Caco-2 (cell line): Measurements from ENCODE around the gene HOXB6. TPM values are rescaled to one million over a fixed set of nuclear protein-coding genes. Genes with fewer than 3 reads are reported as not detected.

ENCODE experiments used
- BruUV-seq: library from RNA; stranded (reverse); fragments of 400-500 nt; replicated peaks from 2 replicates; lab custom pipeline; 2021; lab: Mats Ljungman, UMichigan
- CTCF ChIA-PET: fragments of 300-600 bp; sonication (Branson Sonifier 250); formaldehyde crosslinking; loops from one replicate; lab custom pipeline; 2022; ENCODE audit warnings: antibody characterized with exemption; lab: Charles Lee
- POLR2A ChIA-PET: fragments of 300-600 bp; sonication (Branson Sonifier 250); formaldehyde crosslinking; loops from one replicate; lab custom pipeline; 2022; ENCODE audit warnings: antibody characterized with exemption; lab: Charles Lee
- DNase-seq, 2 experiments: peaks; one replicate each; pipeline versions ENCODE4 v3.0.0 to v3.0.0-alpha.2; 2020 to 2022
- H3K27me3 ChIP-seq: replicated peaks from 2 replicates; pipeline ENCODE4 v1.6.0; 2011; ENCODE audit warnings: low read length; ENCODE audit not compliant: control insufficient read depth, insufficient read depth
- H3K36me3 ChIP-seq: 2 replicates; pipeline ENCODE4 v1.5.1; 2011; ENCODE audit warnings: low read length; ENCODE audit not compliant: control insufficient read depth, insufficient read depth
- H3K4me1 ChIP-seq: fragments of 250-450 bp; sonication (Bioruptor Pico); 2 replicates; pipeline ENCODE4 v1.5.1; 2020; ENCODE audit warnings: mild to moderate bottlenecking
- H3K4me3 ChIP-seq: 2 replicates; pipeline ENCODE4 v1.5.1; 2011; ENCODE audit warnings: low read depth, mild to moderate bottlenecking, control low read depth, low read length
- H3K9me3 ChIP-seq: fragments of 250-450 bp; sonication (Bioruptor Pico); 2 replicates; pipeline ENCODE4 v1.5.1; 2020; ENCODE audit warnings: mild to moderate bottlenecking, moderate library complexity
- H3K27ac Mint-ChIP-seq: one replicate; pipeline ENCODE4 v1.8.0; 2022; ENCODE audit warnings: mixed read lengths; ENCODE audit not compliant: unreplicated experiment
- H3K27me3 Mint-ChIP-seq: one replicate; pipeline ENCODE4 v1.8.0; 2022; ENCODE audit warnings: mixed read lengths; ENCODE audit not compliant: insufficient read depth, unreplicated experiment
- H3K36me3 Mint-ChIP-seq: one replicate; pipeline ENCODE4 v1.8.0; 2022; ENCODE audit warnings: mild to moderate bottlenecking, mixed read lengths; ENCODE audit not compliant: insufficient read depth, unreplicated experiment
- H3K4me1 Mint-ChIP-seq: one replicate; pipeline ENCODE4 v1.8.0; 2022; ENCODE audit warnings: low read depth, mixed read lengths; ENCODE audit not compliant: unreplicated experiment
- H3K4me3 Mint-ChIP-seq: one replicate; pipeline ENCODE4 v1.8.0; 2022; ENCODE audit warnings: mild to moderate bottlenecking, moderate library complexity, mixed read lengths; ENCODE audit not compliant: unreplicated experiment
- H3K9me3 Mint-ChIP-seq: one replicate; pipeline ENCODE4 v1.8.0; 2022; ENCODE audit warnings: mixed read lengths; ENCODE audit not compliant: unreplicated experiment
- intact Hi-C: fragments of 100-400 bp; cut with micrococcal nuclease; formaldehyde crosslinking; loops from one replicate; pipeline ENCODE4 v1.10.0; 2022; ENCODE audit not compliant: unreplicated experiment
- total RNA-seq: library from RNA; stranded (reverse); gene quantifications from 2 replicates; pipeline ENCODE4 v1.2.3, GENCODE V29; 2022
- TF ChIP-seq, protein P1 (sequence below), 2 experiments: fragments of 200-600 bp in 1 of 2; IDR thresholded peaks; 1 replicate in 1 of 2; 2 replicates in 1 of 2; pipeline versions ENCODE4 v1.5.1 to v1.8.0; 2011 to 2022; ENCODE audit warnings: antibody characterized with exemption in 1 of 2, control low read depth in 1 of 2, inconsistent platforms in 1 of 2, low read depth in 1 of 2, low read length in 1 of 2, mild to moderate bottlenecking in 1 of 2, moderate library complexity in 1 of 2; ENCODE audit not compliant: insufficient read depth in 1 of 2, severe bottlenecking in 1 of 2, unreplicated experiment in 1 of 2

The HOXB6 gene
- total RNA-seq, 1 experiment from 2014 or later, result 1.9 TPM

DNA sequence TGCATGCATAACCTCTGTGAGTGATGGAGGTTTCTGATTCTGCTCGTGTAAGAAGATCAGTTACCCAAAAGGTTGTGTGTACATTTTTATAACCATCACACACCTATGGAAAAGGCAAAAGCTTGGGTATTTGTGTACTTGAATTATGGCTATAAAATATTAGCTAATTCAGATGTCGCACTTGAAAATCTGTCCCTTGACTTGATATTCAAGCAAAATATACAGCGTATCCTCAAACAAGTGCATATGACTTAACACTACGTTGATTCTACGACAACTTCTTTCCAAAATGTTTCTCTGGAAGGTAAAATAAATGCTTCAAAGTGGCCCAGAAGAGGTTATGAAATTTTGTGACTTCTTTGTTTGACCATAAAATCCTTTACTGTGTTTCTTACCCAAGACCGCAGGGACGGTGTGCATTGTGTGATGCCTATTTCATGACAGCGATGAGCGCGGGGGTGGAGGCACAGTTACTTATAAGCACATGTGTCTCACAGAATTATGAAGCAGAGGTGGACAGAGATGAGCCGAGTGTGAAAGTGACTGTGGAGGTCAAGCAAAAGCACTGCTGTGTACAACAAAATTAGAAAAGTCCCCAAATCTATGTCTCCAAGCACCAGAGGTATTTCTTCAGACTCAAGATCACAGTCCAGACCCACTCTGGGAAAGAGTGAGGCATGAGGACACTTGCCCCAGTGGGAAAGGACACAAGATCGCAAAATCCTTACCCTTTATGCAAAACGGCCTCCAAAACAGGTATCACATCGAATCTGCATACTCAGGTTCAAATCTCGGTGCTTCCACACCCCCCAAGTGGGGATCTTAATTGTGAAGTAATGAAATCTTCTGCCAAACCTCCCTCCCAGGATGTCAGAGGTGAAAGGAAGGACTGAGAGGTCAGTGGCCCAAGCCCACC lies 25.5 kb upstream of the HOXB6 start:
- Histone ChIP-seq H3K9me3 (no peaks in the 10 kb centered on the region), H3K27me3 (peaks cover 15% of the 10 kb centered on the region), H3K4me3 (no peak overlapping the region), H3K4me1 (peaks cover 20% of the 10 kb centered on the region), H3K36me3 (no peaks in the 10 kb centered on the region)
- DNase-seq, result no peak
- intact Hi-C loops, result no loop called here
- BruUV-seq, result no TSS peak
- POLR2A ChIA-PET, result no interaction called here
- CTCF ChIA-PET, result no interaction called here
- no peaks in the 10 kb centered on the region for H3K36me3 Mint-ChIP-seq
- no peaks in the 10 kb centered on the region for H3K9me3 Mint-ChIP-seq
- H3K27ac Mint-ChIP-seq, result no peak overlapping the region
- no peak overlapping the region for H3K4me3 Mint-ChIP-seq
- TF ChIP-seq, protein P1, sequence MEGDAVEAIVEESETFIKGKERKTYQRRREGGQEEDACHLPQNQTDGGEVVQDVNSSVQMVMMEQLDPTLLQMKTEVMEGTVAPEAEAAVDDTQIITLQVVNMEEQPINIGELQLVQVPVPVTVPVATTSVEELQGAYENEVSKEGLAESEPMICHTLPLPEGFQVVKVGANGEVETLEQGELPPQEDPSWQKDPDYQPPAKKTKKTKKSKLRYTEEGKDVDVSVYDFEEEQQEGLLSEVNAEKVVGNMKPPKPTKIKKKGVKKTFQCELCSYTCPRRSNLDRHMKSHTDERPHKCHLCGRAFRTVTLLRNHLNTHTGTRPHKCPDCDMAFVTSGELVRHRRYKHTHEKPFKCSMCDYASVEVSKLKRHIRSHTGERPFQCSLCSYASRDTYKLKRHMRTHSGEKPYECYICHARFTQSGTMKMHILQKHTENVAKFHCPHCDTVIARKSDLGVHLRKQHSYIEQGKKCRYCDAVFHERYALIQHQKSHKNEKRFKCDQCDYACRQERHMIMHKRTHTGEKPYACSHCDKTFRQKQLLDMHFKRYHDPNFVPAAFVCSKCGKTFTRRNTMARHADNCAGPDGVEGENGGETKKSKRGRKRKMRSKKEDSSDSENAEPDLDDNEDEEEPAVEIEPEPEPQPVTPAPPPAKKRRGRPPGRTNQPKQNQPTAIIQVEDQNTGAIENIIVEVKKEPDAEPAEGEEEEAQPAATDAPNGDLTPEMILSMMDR (IDR thresholded peaks at IDR 0.05; ENCODE audit: insufficient read depth in 1 of 2, low read depth in 1 of 2, low read length in 1 of 2, severe bottlenecking in 1 of 2, unreplicated experiment in 1 of 2), result no peak
- H3K4me1 Mint-ChIP-seq, result peaks cover 15% of the 10 kb centered on the region
- H3K27me3 Mint-ChIP-seq, result peaks cover 22% of the 10 kb centered on the region

DNA sequence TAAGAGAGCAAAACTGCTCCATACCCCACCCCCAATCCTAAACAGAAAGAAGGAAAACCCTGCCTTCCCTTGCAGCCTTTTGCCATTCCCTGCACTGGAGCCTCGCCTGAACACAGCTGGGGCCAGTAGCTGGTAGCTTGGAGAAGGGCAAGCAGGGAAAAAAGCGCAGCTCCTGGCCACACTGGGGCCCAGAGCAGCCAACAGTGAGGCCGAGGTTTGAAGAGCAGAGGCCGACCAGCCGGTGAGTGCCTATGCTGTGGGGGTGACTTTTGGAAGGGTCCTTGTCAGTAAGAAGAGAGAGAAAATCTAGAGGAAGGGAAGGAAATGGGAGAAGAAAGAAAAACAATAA lies 24.6 kb upstream of the HOXB6 start:
- no peak for DNase-seq
- Histone ChIP-seq H3K36me3 (no peaks in the 10 kb centered on the region), H3K4me1 (peaks cover 25% of the 10 kb centered on the region), H3K4me3 (no peak overlapping the region), H3K27me3 (peaks cover 18% of the 10 kb centered on the region), H3K9me3 (no peaks in the 10 kb centered on the region)
- Mint-ChIP-seq H3K27ac (no peak overlapping the region), H3K4me3 (no peak overlapping the region), H3K4me1 (peaks cover 15% of the 10 kb centered on the region), H3K27me3 (peaks cover 25% of the 10 kb centered on the region), H3K9me3 (no peaks in the 10 kb centered on the region), H3K36me3 (no peaks in the 10 kb centered on the region)
- BruUV-seq, result no TSS peak
- TF ChIP-seq, protein P1 (IDR thresholded peaks at IDR 0.05; ENCODE audit: insufficient read depth in 1 of 2, low read depth in 1 of 2, low read length in 1 of 2, severe bottlenecking in 1 of 2, unreplicated experiment in 1 of 2), result no peak
- intact Hi-C loops, result no loop called here
- ChIA-PET CTCF (interaction anchor here (1.2 kb wide), 1 partner anchor 250 kb away, joined by 3 read pairs; no protein-coding TSS in a partner anchor), POLR2A (no interaction called here)

DNA sequence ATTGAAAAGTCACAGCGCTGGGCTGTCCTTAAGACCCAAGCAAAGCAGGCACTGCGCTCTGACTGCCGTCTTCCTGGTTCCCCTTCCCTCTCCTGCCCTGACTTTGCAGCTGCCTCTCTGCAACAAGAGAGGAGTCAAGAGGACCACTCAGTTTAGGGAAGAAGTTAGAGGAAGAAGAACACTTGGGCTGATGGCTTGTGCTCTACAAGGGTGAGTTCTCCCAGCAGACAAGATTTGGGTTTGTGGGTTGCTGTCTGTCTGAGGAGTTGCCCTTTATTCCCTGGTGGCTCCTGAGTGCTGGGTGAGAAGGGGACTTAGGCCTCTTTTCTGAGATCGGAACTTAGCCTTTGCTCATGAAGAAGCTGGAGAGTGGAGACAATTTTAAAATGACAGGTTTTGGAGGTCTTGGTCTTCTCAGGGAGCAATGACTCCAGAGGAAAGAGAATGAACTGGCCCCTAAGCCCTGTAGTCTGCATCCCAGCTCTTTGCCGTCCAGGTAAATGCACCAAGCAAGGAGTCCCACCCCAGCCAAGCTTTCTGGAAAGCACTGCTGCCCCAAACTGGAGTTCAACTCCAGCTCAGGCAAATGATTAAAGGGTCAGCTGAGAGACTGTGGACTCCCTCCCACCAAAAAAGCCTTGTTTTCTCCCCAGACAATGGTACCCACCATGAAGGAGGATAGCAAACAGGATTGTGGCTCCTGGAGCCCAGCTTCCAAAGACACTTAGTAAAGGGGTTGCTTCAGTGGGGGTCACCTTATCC lies 24.0 kb upstream of the HOXB6 start:
- POLR2A ChIA-PET, result no interaction called here
- no peaks in the 10 kb centered on the region for H3K9me3 Mint-ChIP-seq
- H3K9me3 ChIP-seq, result no peaks in the 10 kb centered on the region
- peaks cover 20% of the 10 kb centered on the region for H3K27me3 ChIP-seq
- BruUV-seq, result no TSS peak
- peaks cover 15% of the 10 kb centered on the region for H3K4me1 Mint-ChIP-seq
- intact Hi-C loops, result no loop called here
- H3K27me3 Mint-ChIP-seq, result peaks cover 30% of the 10 kb centered on the region
- H3K4me3 Mint-ChIP-seq, result no peak overlapping the region
- TF ChIP-seq, protein P1 (IDR thresholded peaks at IDR 0.05; ENCODE audit: insufficient read depth in 1 of 2, low read depth in 1 of 2, low read length in 1 of 2, severe bottlenecking in 1 of 2, unreplicated experiment in 1 of 2), result no peak
- no peak overlapping the region for H3K27ac Mint-ChIP-seq
- peaks cover 25% of the 10 kb centered on the region for H3K4me1 ChIP-seq
- no peaks in the 10 kb centered on the region for H3K36me3 ChIP-seq
- H3K4me3 ChIP-seq, result no peak overlapping the region
- H3K36me3 Mint-ChIP-seq, result no peaks in the 10 kb centered on the region
- CTCF ChIA-PET, result interaction anchor here (1.2 kb wide), 1 partner anchor 250 kb away, joined by 3 read pairs; no protein-coding TSS in a partner anchor
- no peak for DNase-seq
